C4-2B (cell line): ENCODE results near the gene CHST12.
A peak's percentile ranks its signal among the peaks of the same experiment; 100 is the strongest.

Experiments used
- H3K27ac ChIP-seq: fragments of 450-650 bp; 2 replicates; pipeline ENCODE4 v1.5.1; 2017
- CTCF ChIP-seq: fragments of 450-650 bp; conservative IDR thresholded peaks from 2 replicates; pipeline ENCODE4 v1.5.1; 2017; ENCODE audit warnings: mild to moderate bottlenecking
- ZFX ChIP-seq: fragments of 450-650 bp; IDR thresholded peaks from 2 replicates; pipeline ENCODE4 v1.6.1; 2017

Gene CHST12

GRCh38 chr7:2399848-2400587 is 3.4 kb upstream of the CHST12 start:
- TF ChIP-seq CTCF (no peak), ZFX (no peak)

GRCh38 chr7:2402687-2403013 is 761 bp upstream of the CHST12 start:
- TF ChIP-seq CTCF: no peak
- TF ChIP-seq ZFX: no peak
- H3K27ac ChIP-seq: peak overlapping the region; percentile 77

More at GRCh38 chr7:2399848-2400587, 3.4 kb upstream of the CHST12 start:
- peak overlapping the region; percentile 63 for H3K27ac ChIP-seq

DNA sequence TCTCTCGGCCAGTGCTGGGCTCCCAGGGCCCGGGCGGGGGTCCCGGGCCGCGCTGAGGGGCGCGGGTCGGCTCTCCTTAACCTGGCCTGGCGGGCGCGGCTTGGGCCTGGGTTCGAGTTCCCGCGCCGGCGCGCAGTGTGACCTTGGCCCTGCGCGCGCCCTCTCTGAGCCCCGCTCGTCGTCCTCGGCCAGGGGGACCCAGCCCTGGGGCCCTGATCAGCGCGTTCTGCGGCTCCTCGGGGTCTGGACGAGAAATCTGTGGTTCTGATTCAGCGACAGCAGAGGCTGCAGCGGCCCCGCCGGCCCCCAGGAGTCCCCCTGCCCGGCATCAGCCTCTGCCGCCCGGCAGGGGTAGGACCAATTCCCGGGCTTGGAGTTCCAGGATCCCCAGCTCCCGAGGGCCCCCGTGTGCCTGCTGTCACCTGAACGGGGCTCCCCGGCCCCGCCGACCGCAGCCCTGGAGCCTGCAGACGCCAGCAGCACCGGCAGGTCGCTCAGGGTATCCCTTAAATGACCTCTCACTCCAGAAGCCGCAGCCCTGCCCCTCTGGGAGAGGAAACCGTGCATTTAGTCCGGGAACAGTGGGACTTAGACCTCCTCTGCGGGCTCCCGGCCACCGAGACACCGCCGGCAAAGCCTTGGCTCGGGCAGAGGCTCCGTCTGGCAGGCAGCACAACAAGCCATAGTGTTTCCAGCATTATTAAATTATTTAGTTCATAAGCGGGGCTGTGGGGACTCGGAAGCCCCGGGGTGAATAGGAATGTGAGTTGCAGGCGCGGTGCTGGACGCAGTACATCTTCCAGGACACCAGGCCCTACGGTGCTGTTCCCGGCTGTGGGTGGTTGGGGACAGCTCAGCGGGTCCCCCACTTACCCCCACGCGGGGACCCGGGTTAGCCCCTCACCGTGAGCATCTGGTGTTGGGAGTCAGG is 572 bp downstream of the CHST12 start:
- TF ChIP-seq ZFX (no peak; the same call in 1 of the 2 replicates), CTCF (no peak)
- peak overlapping the region; percentile 77 for H3K27ac ChIP-seq

DNA sequence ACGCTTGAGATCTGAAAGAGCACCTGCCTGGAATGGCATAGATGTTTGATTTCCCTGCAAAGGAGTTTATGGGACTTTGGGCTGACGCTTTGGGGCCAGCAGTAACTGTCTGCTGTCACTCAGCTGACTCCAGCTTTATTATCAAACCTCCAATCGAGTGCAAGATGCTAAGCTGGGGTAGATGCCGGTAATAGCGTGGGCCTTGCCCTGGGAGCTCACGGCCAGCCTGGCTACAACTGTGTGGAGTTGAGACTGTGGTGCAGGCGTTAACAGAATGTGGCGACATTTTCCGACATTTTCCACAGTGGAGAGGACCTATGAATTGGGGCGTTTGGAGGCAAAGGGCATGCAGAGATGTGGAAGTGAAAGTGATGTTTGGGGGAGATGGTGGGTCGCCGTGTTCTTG is 1.3 kb downstream of the CHST12 start:
- no peak overlapping the region for H3K27ac ChIP-seq
- TF ChIP-seq CTCF (no peak), ZFX (no peak)

- TF ChIP-seq ZFX: no peak
- TF ChIP-seq CTCF: no peak
- no peak overlapping the region for H3K27ac ChIP-seq
Measured at GRCh38 chr7:2405201-2405600, 1.8 kb downstream of the CHST12 start.

GRCh38 chr7:2405601-2406345 is 2.4 kb downstream of the CHST12 start:
- H3K27ac ChIP-seq: no peak overlapping the region

More at GRCh38 chr7:2405601-2406345, 2.4 kb downstream of the CHST12 start:
- TF ChIP-seq CTCF (no peak), ZFX (no peak)
